GM12878 (cell line): Measurements from ENCODE around the gene R3HDM2. TPM values are rescaled to one million over a fixed set of nuclear protein-coding genes. Genes with fewer than 3 reads are reported as not detected.

Experiments used
- ATAC-seq: fragments of 200-7000 bp; cut with Tn5 transposase; 3 replicates; pipeline ENCODE4 v1.9.1; 2020; ENCODE audit warnings: mild to moderate bottlenecking, moderate library complexity
- BruUV-seq: library from RNA; stranded (reverse); fragments of 400-500 nt; replicated peaks from 2 replicates; lab custom pipeline; 2021; lab: Mats Ljungman, UMichigan
- CTCF ChIA-PET: fragments of 300-600 bp; sonication (Branson Sonifier 250); formaldehyde crosslinking; extraction: SDS; loops from one replicate; lab custom pipeline; 2021; ENCODE audit warnings: inconsistent platforms; lab: Yijun Ruan, JAX
- POLR2A ChIA-PET: fragments of 350-600 bp; formaldehyde crosslinking; extraction: SDS; loops from one replicate; lab custom pipeline; 2021; ENCODE audit warnings: inconsistent platforms; lab: Charles Lee
- RAD21 ChIA-PET: fragments of 300-600 bp; sonication (Branson Sonifier 250); formaldehyde crosslinking; loops from one replicate; lab custom pipeline; 2023; ENCODE audit warnings: antibody characterized with exemption; ENCODE audit not compliant: unreplicated experiment; lab: Charles Lee
- SMC1A ChIA-PET: fragments of 300-600 bp; sonication (Branson Sonifier 250); formaldehyde crosslinking; loops from one replicate; lab custom pipeline; 2023; ENCODE audit not compliant: unreplicated experiment, uncharacterized antibody; lab: Charles Lee
- DNase-seq: peaks from one replicate; pipeline ENCODE4 v3.0.0-alpha.2; 2011; ENCODE audit warnings: low read depth, low spot score
- FAIRE-seq: peaks from 3 replicates; lab custom pipeline; 2011; peaks lifted over from hg19 to GRCh38; lab: Jason Lieb, UNC
- H2AFZ ChIP-seq: 2 replicates; pipeline ENCODE4 v1.6.0; 2011; ENCODE audit warnings: low read depth, low read length, control low read depth; ENCODE audit not compliant: control insufficient read depth
- H3K27ac ChIP-seq: 2 replicates; pipeline ENCODE4 v1.5.1; 2011; ENCODE audit warnings: control low read depth; ENCODE audit not compliant: control insufficient read depth, insufficient read depth
- H3K27me3 ChIP-seq, 2 experiments: replicated peaks in 1 of 2; 2 replicates each; pipeline versions ENCODE4 v1.6.0 to v1.6.1; 2011; ENCODE audit warnings: low read length in 1 of 2; ENCODE audit not compliant: control insufficient read depth in 2 of 2, insufficient read depth in 2 of 2
- H3K36me3 ChIP-seq, 2 experiments: 2 replicates each; pipeline ENCODE4 v1.5.1; 2011; ENCODE audit warnings: low read length in 1 of 2; ENCODE audit not compliant: control insufficient read depth in 2 of 2, insufficient read depth in 2 of 2
- H3K4me1 ChIP-seq: 2 replicates; pipeline ENCODE4 v1.6.1; 2011; ENCODE audit warnings: mild to moderate bottlenecking, low read length, moderate library complexity, mixed read lengths; ENCODE audit not compliant: control insufficient read depth, insufficient read depth
- H3K4me2 ChIP-seq: 2 replicates; pipeline ENCODE4 v1.6.0; 2011; ENCODE audit warnings: control low read depth; ENCODE audit not compliant: control insufficient read depth, insufficient read depth
- H3K4me3 ChIP-seq: fragments of 200-600 bp; sonication (generic); 2 replicates; pipeline ENCODE4 v1.5.1; 2016
- H3K79me2 ChIP-seq: 2 replicates; pipeline ENCODE4 v1.6.0; 2011; ENCODE audit warnings: low read length; ENCODE audit not compliant: control insufficient read depth, insufficient read depth
- H3K9ac ChIP-seq: 2 replicates; pipeline ENCODE4 v1.8.0; 2011; ENCODE audit warnings: low read length, control low read depth, mixed read lengths; ENCODE audit not compliant: control insufficient read depth, insufficient read depth
- H3K9me3 ChIP-seq: replicated peaks from 3 replicates; pipeline ENCODE4 v1.5.1; 2011; ENCODE audit warnings: mild to moderate bottlenecking, low read length; ENCODE audit not compliant: control insufficient read depth, insufficient read depth
- H4K20me1 ChIP-seq: 2 replicates; pipeline ENCODE4 v1.6.0; 2011; ENCODE audit not compliant: control insufficient read depth, insufficient read depth
- EED ChIP-seq: sonication (generic); IDR thresholded peaks from 2 replicates; pipeline ENCODE4 v1.6.1; 2016; ENCODE audit warnings: antibody characterized with exemption, low read depth
- IKZF1 ChIP-seq: fragments of 450-650 bp; conservative IDR thresholded peaks from 2 replicates; pipeline ENCODE4 v1.6.1; 2017; ENCODE audit warnings: antibody characterized with exemption, mild to moderate bottlenecking
- MXI1 ChIP-seq: fragments of 150-350 bp; IDR thresholded peaks from 2 replicates; pipeline ENCODE4 v1.6.1; 2011; ENCODE audit warnings: low read depth, mild to moderate bottlenecking, inconsistent platforms, low read length, improper control_type of control experiment
- SIN3A ChIP-seq: IDR thresholded peaks from 2 replicates; pipeline ENCODE4 v1.6.1; 2012; ENCODE audit warnings: low read depth, low read length, improper control_type of control experiment
- SMAD5 ChIP-seq: IDR thresholded peaks from 2 replicates; pipeline ENCODE4 v1.6.1; 2016; ENCODE audit warnings: antibody characterized with exemption, low read depth
- ZNF217 ChIP-seq: fragments of 450-650 bp; IDR thresholded peaks from 2 replicates; pipeline ENCODE4 v1.6.1; 2017; ENCODE audit warnings: antibody characterized with exemption, mild to moderate bottlenecking
- ZZZ3 ChIP-seq: IDR thresholded peaks from 2 replicates; pipeline ENCODE4 v1.6.1; 2011; ENCODE audit warnings: low read depth; ENCODE audit not compliant: control insufficient read depth, insufficient read length
- WGBS: methylation state at CpG from one replicate; pipeline ENCODE4 v1.1.6; 2016; ENCODE audit warnings: low lambda C conversion rate; ENCODE audit not compliant: insufficient replicate concordance, insufficient coverage; ENCODE audit errors: missing lambda C conversion rate; 5-methylcytosine and 5-hydroxymethylcytosine counted together
- in situ Hi-C: fragments of 300-500 bp; cut with MboI; formaldehyde crosslinking; loops from 9 replicates; pipeline ENCODE4 v1.14.3; 2018; ENCODE audit warnings: mixed read lengths
- intact Hi-C: fragments of 100-400 bp; cut with micrococcal nuclease; formaldehyde crosslinking; loops from one replicate; pipeline ENCODE4 v1.14.2; 2022; ENCODE audit not compliant: unreplicated experiment
- polyA plus RNA-seq, 11 experiments: library from polyadenylated mRNA; depleted of rRNA in 4 of 11; unstranded in 6 of 11; stranded (reverse) in 5 of 11; fragments of >200 nt; fragmentation: Nextera tagmentation in 4 of 11; fragmentation: Illumina TruSeq in 1 of 11; extraction: Ambion mirVana in 4 of 11; extraction: Trizol in 1 of 11; gene quantifications; 1 replicate in 1 of 11; 2 replicates in 10 of 11; pipeline versions ENCODE4 v1.2.1 to v1.2.3, GENCODE V29; 2011 to 2016; ENCODE audit warnings: inconsistent platforms in 2 of 11, missing spikeins in 2 of 11, low read depth in 1 of 11
- total RNA-seq, 4 experiments: library from RNA; depleted of rRNA in 3 of 4; stranded (reverse); fragments of >200 nt in 3 of 4; fragmentation: Illumina TruSeq in 1 of 4; extraction: Trizol in 1 of 4; gene quantifications; 2 replicates each; pipeline versions ENCODE4 v1.2.1 to v1.2.3, GENCODE V29; 2013 to 2021
- TF ChIP-seq, protein P1 (sequence below): fragments of 450-650 bp; IDR thresholded peaks from 2 replicates; pipeline ENCODE4 v1.6.1; 2016; ENCODE audit warnings: mild to moderate bottlenecking, moderate library complexity, borderline replicate concordance

The R3HDM2 gene
- total and polyA plus RNA-seq, 10 of the 15 experiments (the other 5 are each of a cell fraction or from before 2014, with no cell fraction given) = 4.6 to 26.1 (median 11.2) TPM

DNA sequence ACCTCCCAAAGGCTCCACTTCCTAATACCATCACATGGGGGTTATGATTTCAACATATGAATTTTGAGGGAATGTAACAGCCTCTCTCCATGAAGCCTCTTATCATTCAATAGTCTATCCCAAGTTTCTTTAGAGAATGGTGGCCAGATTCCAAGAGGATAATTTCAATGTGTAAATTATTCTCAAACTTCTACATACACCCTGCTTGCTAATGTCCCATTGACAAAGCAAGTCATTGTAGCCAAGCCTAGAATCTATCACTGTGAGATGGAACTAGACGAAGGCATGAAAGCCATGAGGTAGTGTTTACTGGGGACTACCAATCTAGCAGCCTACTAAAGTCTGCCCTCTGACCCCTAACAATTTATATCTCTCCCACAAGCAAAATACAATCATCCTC, 7.6 kb upstream of the R3HDM2 start:
- 90% methylated on average over 1 of the region's 1 CpG for WGBS
- no TSS peak for BruUV-seq
- Histone ChIP-seq H2AFZ (no peak overlapping the region), H4K20me1 (no peaks in the 10 kb centered on the region), H3K4me3 (no peak overlapping the region), H3K27ac (no peak overlapping the region), H3K9me3 (no peaks in the 10 kb centered on the region; the same call in 1 of the 3 replicates), H3K36me3 (no peaks in the 10 kb centered on the region), H3K9ac (no peak overlapping the region), H3K4me2 (no peak overlapping the region), H3K27me3 (no peaks in the 10 kb centered on the region), H3K79me2 (no peaks in the 10 kb centered on the region), H3K4me1 (no peaks in the 10 kb centered on the region)
- ChIA-PET POLR2A (no interaction called here), CTCF (interaction anchor here (0.5 to 3.4 kb wide), 2 partner anchors 15 to 375 kb away, joined by 3 to 25 read pairs; partner anchors contain the start of gene INHBE), SMC1A (interaction anchor here (0.9 kb wide), 1 partner anchor 12 kb away, joined by 3 read pairs; no protein-coding TSS in a partner anchor), RAD21 (no interaction called here)
- DNase-seq (no peak), ATAC-seq (no peak), FAIRE-seq (no peak)
- TF ChIP-seq ZZZ3 = no peak
- TF ChIP-seq MXI1 = no peak
- no peak for TF ChIP-seq SIN3A
- TF ChIP-seq, protein P1, sequence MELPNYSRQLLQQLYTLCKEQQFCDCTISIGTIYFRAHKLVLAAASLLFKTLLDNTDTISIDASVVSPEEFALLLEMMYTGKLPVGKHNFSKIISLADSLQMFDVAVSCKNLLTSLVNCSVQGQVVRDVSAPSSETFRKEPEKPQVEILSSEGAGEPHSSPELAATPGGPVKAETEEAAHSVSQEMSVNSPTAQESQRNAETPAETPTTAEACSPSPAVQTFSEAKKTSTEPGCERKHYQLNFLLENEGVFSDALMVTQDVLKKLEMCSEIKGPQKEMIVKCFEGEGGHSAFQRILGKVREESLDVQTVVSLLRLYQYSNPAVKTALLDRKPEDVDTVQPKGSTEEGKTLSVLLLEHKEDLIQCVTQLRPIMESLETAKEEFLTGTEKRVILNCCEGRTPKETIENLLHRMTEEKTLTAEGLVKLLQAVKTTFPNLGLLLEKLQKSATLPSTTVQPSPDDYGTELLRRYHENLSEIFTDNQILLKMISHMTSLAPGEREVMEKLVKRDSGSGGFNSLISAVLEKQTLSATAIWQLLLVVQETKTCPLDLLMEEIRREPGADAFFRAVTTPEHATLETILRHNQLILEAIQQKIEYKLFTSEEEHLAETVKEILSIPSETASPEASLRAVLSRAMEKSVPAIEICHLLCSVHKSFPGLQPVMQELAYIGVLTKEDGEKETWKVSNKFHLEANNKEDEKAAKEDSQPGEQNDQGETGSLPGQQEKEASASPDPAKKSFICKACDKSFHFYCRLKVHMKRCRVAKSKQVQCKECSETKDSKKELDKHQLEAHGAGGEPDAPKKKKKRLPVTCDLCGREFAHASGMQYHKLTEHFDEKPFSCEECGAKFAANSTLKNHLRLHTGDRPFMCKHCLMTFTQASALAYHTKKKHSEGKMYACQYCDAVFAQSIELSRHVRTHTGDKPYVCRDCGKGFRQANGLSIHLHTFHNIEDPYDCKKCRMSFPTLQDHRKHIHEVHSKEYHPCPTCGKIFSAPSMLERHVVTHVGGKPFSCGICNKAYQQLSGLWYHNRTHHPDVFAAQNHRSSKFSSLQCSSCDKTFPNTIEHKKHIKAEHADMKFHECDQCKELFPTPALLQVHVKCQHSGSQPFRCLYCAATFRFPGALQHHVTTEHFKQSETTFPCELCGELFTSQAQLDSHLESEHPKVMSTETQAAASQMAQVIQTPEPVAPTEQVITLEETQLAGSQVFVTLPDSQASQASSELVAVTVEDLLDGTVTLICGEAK = no peak
- no peak for TF ChIP-seq ZNF217
- no peak for TF ChIP-seq SMAD5
- TF ChIP-seq EED = no peak
- no peak for TF ChIP-seq IKZF1
- intact Hi-C loops (no loop called here), in situ Hi-C loops (no loop called here)
